ENCODE data around the gene S100PBP. TPM values are rescaled to one million over a fixed set of nuclear protein-coding genes. Genes with fewer than 3 reads are reported as not detected.
"Not testable (repeated sequence)": the region's sequence is repeated elsewhere in the genome, so short reads cannot be mapped to it uniquely, and the experiment has no call there.

The S100PBP gene
- total and polyA plus RNA-seq, 12 donors: 14.0 to 50.1 (median 32.9) TPM

- Histone ChIP-seq H3K27ac (no peak overlapping the region), H3K9me3 (replicated peaks in 1 of 3) (no peaks in the 10 kb centered on the region), H3K4me3 (peak overlapping the region in 2 of 4 donors; percentile 29 to 90), H3K4me1 (replicated peaks in 1 of 2) (peaks cover 4 to 11% of the 10 kb centered on the region in 2 donors), H3K36me3 (replicated peaks in 1 of 2) (no peaks in the 10 kb centered on the region), H3K27me3 (no peaks in the 10 kb centered on the region)
- no peak for TF ChIP-seq CTCF (IDR thresholded peaks at IDR 0.05)
- TF ChIP-seq POLR2A (IDR thresholded peaks at IDR 0.05): no peak
- DNase-seq: no peak
- WGBS, 4 donors: 29 to 46% (median 38%) methylated on average over 20 to 24 of the region's 24 CpGs
- intact Hi-C loops (cut with DNase I): no loop called here
Observed at GRCh38 chr1:32901823-32902534, 84.5 kb downstream of the S100PBP start.

- 69 to 80% (median 74%) methylated on average over 6 of the region's 6 CpGs for WGBS, 4 donors
- no peaks in the 10 kb centered on the region for H3K9me3 ChIP-seq (replicated peaks in 1 of 3)
- peaks cover 4 to 11% of the 10 kb centered on the region in 2 donors for H3K4me1 ChIP-seq (replicated peaks in 1 of 2)
- H3K27me3 ChIP-seq: no peaks in the 10 kb centered on the region
- no peak for TF ChIP-seq CTCF (IDR thresholded peaks at IDR 0.05)
- TF ChIP-seq POLR2A (IDR thresholded peaks at IDR 0.05): no peak
- intact Hi-C loops (cut with DNase I): no loop called here
- no peaks in the 10 kb centered on the region for H3K36me3 ChIP-seq (replicated peaks in 1 of 2)
- no peak overlapping the region for H3K27ac ChIP-seq
- DNase-seq: no peak
- no peak overlapping the region for H3K4me3 ChIP-seq
Observed at GRCh38 chr1:32902535-32902920, 85.1 kb downstream of the S100PBP start.

GRCh38 chr1:32903991-32904785 lies 86.7 kb downstream of the S100PBP start:
- Histone ChIP-seq H3K27ac (no peak overlapping the region), H3K36me3 (replicated peaks in 1 of 2) (no peaks in the 10 kb centered on the region), H3K9me3 (replicated peaks in 1 of 3) (no peaks in the 10 kb centered on the region), H3K27me3 (no peaks in the 10 kb centered on the region), H3K4me3 (no peak overlapping the region), H3K4me1 (replicated peaks in 1 of 2) (peaks cover 4 to 11% of the 10 kb centered on the region in 2 donors)
- no peak for DNase-seq
- intact Hi-C loops (cut with DNase I): no loop called here
- WGBS, 4 donors: 43 to 81% (median 72%) methylated on average over 3 of the region's 3 CpGs
- no peak for TF ChIP-seq CTCF (IDR thresholded peaks at IDR 0.05)

- no peak overlapping the region for H3K27ac ChIP-seq
- no peaks in the 10 kb centered on the region for H3K9me3 ChIP-seq (replicated peaks in 1 of 3)
- DNase-seq: no peak
- no peaks in the 10 kb centered on the region for H3K27me3 ChIP-seq
- no peak overlapping the region for H3K4me3 ChIP-seq
- peaks cover 4 to 11% of the 10 kb centered on the region in 2 donors for H3K4me1 ChIP-seq (replicated peaks in 1 of 2)
- TF ChIP-seq POLR2A (IDR thresholded peaks at IDR 0.05): no peak
- no peak for TF ChIP-seq CTCF (IDR thresholded peaks at IDR 0.05)
- intact Hi-C loops (cut with DNase I): no loop called here
- no peaks in the 10 kb centered on the region for H3K36me3 ChIP-seq (replicated peaks in 1 of 2)
- 54 to 73% (median 68%) methylated on average over 2 of the region's 2 CpGs for WGBS, 4 donors
Observed at GRCh38 chr1:32904797-32905196, 87.3 kb downstream of the S100PBP start.

- WGBS, 4 donors: 80 to 83% (median 81%) methylated on average over 10 of the region's 10 CpGs
- H3K4me1 ChIP-seq (replicated peaks in 1 of 2); H3K9me3 ChIP-seq (replicated peaks in 1 of 3); H3K36me3 ChIP-seq (replicated peaks in 1 of 2); H3K27me3 ChIP-seq; H3K4me3 ChIP-seq; H3K27ac ChIP-seq; DNase-seq; intact Hi-C loops (cut with DNase I): not testable (repeated sequence)
Observed at GRCh38 chr1:32905588-32905987, 88.1 kb downstream of the S100PBP start.
